C1 segment of cervical spinal cord (tissue), 14 donors: Measurements from ENCODE around the gene TMEM52B.

Experiments used
- DNase-seq, 14 donors: peaks; one replicate each; lab custom pipeline; 2025; lab: John Stamatoyannopoulos, UW

The TMEM52B gene

GRCh38 chr12:10178821-10179220 is at the start of gene TMEM52B:
TMEM52B (plus strand) TSS chr12:10179032; CDS start chr12:10179575, 543 bp downstream.
- DNase-seq: no peak

GRCh38 chr12:10130042-10130441 is 48.8 kb upstream of the TMEM52B start, which contains the start of gene CLEC7A:
CLEC7A (minus strand) TSS chr12:10130199; CDS start chr12:10130082, 117 bp downstream.
- DNase-seq: no peak

- DNase-seq: no peak
Observed at GRCh38 chr12:10131111-10131690, 47.6 kb upstream of the TMEM52B start.

- no peak for DNase-seq
Observed at GRCh38 chr12:10132850-10133370, 45.9 kb upstream of the TMEM52B start.

- DNase-seq: no peak
Observed at GRCh38 chr12:10135126-10135525, 43.7 kb upstream of the TMEM52B start.

GRCh38 chr12:10136637-10137205 is 42.1 kb upstream of the TMEM52B start:
- no peak for DNase-seq

- peak in 3 of 14 donors; percentile 5 to 15 (median 9) for DNase-seq
Observed at GRCh38 chr12:10140001-10140400, 38.8 kb upstream of the TMEM52B start.

- no peak for DNase-seq
Observed at GRCh38 chr12:10142976-10143589, 35.7 kb upstream of the TMEM52B start.

GRCh38 chr12:10147714-10148403 is 31.0 kb upstream of the TMEM52B start:
- DNase-seq: no peak

GRCh38 chr12:10151621-10152020 is 27.2 kb upstream of the TMEM52B start:
- DNase-seq: no peak

- peak; percentile 20 to 86 (median 75) for DNase-seq
Observed at GRCh38 chr12:10153271-10154144, 25.3 kb upstream of the TMEM52B start.

GRCh38 chr12:10154145-10154496 is 24.7 kb upstream of the TMEM52B start:
- DNase-seq: peak in 8 of 14 donors; percentile 37 to 74 (median 60)

GRCh38 chr12:10155966-10156365 is 22.9 kb upstream of the TMEM52B start:
- DNase-seq: no peak

GRCh38 chr12:10158406-10158805 is 20.4 kb upstream of the TMEM52B start:
- no peak for DNase-seq

- no peak for DNase-seq
Observed at GRCh38 chr12:10159280-10159679, 19.6 kb upstream of the TMEM52B start.

GRCh38 chr12:10160617-10161385 is 18.0 kb upstream of the TMEM52B start:
- DNase-seq: peak in 1 of 14 donors; percentile 1

- no peak for DNase-seq
Observed at GRCh38 chr12:10163084-10163483, 15.7 kb upstream of the TMEM52B start.

- no peak for DNase-seq
Observed at GRCh38 chr12:10165421-10165820, 13.4 kb upstream of the TMEM52B start.

GRCh38 chr12:10167599-10167998 is 11.2 kb upstream of the TMEM52B start:
- DNase-seq: no peak

GRCh38 chr12:10169104-10169503 is 9.7 kb upstream of the TMEM52B start:
- no peak for DNase-seq
